Tibial nerve (tissue), 4 donors: ENCODE results near the gene BANP.

Experiments used
- EP300 ChIP-seq, 2 donors: sonication (generic); formaldehyde crosslinking; IDR thresholded peaks; one replicate each; pipeline ENCODE4 v1.6.1; 2017; ENCODE audit warnings: antibody characterized with exemption in 2 of 2, mild to moderate bottlenecking in 1 of 2
- POLR2A ChIP-seq, 2 donors: fragments of 450-650 bp; IDR thresholded peaks; one replicate each; pipeline ENCODE4 v1.6.1; 2017; ENCODE audit warnings: antibody characterized with exemption in 2 of 2, mild to moderate bottlenecking in 2 of 2, moderate library complexity in 2 of 2
- TF ChIP-seq, protein P1 (sequence below), 5 experiments: fragments of 200-600 bp in 3 of 5; fragments of 450-650 bp in 2 of 5; sonication (generic) in 3 of 5; IDR thresholded peaks; one replicate each; pipeline ENCODE4 v1.5.1; 2016 to 2019; ENCODE audit warnings: antibody characterized with exemption in 5 of 5, mild to moderate bottlenecking in 3 of 5, moderate library complexity in 2 of 5

DNA sequence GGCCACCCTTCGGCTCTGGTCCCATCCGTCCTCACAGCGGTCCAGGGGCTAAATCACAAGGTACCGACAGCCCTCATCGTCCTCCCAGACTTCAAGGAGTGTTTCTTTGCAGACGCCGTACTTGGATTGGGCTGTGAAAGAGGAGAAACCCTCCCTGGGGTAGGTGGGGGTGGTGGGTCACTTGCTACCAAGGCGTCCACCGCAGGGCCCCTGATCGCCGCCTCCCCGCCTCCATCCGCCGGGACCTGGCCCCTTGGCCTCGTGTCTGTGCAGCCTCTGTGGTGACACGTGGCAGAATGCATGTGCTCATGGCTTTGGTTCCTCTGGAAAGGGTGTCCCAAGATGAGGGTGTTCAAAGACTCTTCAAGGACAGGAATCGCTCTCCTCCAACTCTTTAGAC, 151.4 kb downstream of the BANP start:
- TF ChIP-seq, protein P1, sequence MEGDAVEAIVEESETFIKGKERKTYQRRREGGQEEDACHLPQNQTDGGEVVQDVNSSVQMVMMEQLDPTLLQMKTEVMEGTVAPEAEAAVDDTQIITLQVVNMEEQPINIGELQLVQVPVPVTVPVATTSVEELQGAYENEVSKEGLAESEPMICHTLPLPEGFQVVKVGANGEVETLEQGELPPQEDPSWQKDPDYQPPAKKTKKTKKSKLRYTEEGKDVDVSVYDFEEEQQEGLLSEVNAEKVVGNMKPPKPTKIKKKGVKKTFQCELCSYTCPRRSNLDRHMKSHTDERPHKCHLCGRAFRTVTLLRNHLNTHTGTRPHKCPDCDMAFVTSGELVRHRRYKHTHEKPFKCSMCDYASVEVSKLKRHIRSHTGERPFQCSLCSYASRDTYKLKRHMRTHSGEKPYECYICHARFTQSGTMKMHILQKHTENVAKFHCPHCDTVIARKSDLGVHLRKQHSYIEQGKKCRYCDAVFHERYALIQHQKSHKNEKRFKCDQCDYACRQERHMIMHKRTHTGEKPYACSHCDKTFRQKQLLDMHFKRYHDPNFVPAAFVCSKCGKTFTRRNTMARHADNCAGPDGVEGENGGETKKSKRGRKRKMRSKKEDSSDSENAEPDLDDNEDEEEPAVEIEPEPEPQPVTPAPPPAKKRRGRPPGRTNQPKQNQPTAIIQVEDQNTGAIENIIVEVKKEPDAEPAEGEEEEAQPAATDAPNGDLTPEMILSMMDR (IDR thresholded peaks at IDR 0.05), result no peak
- TF ChIP-seq POLR2A (IDR thresholded peaks at IDR 0.05) (no peak), EP300 (IDR thresholded peaks at IDR 0.05) (no peak)
